Left lung (tissue), 10 donors: Measurements from ENCODE around the gene STAT1. TPM values are rescaled to one million over a fixed set of nuclear protein-coding genes. Genes with fewer than 3 reads are reported as not detected.
A peak's percentile ranks its signal among the peaks of the same experiment; 100 is the strongest.
"Not testable (repeated sequence)": the region's sequence is repeated elsewhere in the genome, so short reads cannot be mapped to it uniquely, and the experiment has no call there.

Experiments
- ATAC-seq: fragments of 200-7000 bp; cut with Tn5 transposase; one replicate; pipeline ENCODE4 v1.9.1; 2020; ENCODE audit warnings: moderate library complexity
- DNase-seq, 4 donors: peaks; one replicate each; pipeline ENCODE4 v3.0.0-alpha.2; 2013 to 2020
- H3K27ac ChIP-seq, 2 donors: fragments of 200-600 bp; sonication (generic) in 1 of 2; one replicate each; pipeline versions ENCODE4 v1.5.0 to v1.8.0; 2020 to 2021
- H3K27me3 ChIP-seq, 2 donors: fragments of 200-600 bp; sonication (generic) in 1 of 2; one replicate each; pipeline versions ENCODE4 v1.5.0 to v1.8.0; 2020 to 2021
- H3K36me3 ChIP-seq, 2 donors: fragments of 200-600 bp; sonication (generic) in 1 of 2; one replicate each; pipeline versions ENCODE4 v1.5.0 to v1.8.0; 2020 to 2021
- H3K4me1 ChIP-seq, 2 donors: fragments of 200-600 bp; one replicate each; pipeline ENCODE4 v1.8.0; 2021
- H3K4me3 ChIP-seq, 2 donors: fragments of 200-600 bp; sonication (generic) in 1 of 2; one replicate each; pipeline versions ENCODE4 v1.5.0 to v1.8.0; 2020 to 2021; ENCODE audit warnings: mild to moderate bottlenecking in 1 of 2
- H3K9me3 ChIP-seq, 2 donors: fragments of 200-600 bp; sonication (generic) in 1 of 2; one replicate each; pipeline versions ENCODE4 v1.5.0 to v1.8.0; 2020 to 2021
- CTCF ChIP-seq, 2 donors: fragments of 200-600 bp; sonication (generic) in 1 of 2; IDR thresholded peaks; one replicate each; pipeline versions ENCODE4 v1.5.0 to v1.8.0; 2021; ENCODE audit warnings: antibody characterized with exemption in 2 of 2
- intact Hi-C, 2 donors: fragments of 100-400 bp; cut with DNase I; formaldehyde crosslinking; loops; one replicate each; pipeline versions ENCODE4 v1.11.2 to v1.14.2; 2022
- polyA plus RNA-seq, 6 donors: library from polyadenylated mRNA; unstranded; fragments of 120-200 nt; gene quantifications; one replicate each; pipeline ENCODE4 v1.2.1, GENCODE V29; 2013; ENCODE audit not compliant: insufficient read length in 6 of 6
- total RNA-seq, 2 donors: library from RNA; stranded (reverse); fragmentation: NEBNext Ultra II Directional; extraction: Animal tissue kit (Norgen Biotek cat#: 25700); gene quantifications; one replicate each; pipeline ENCODE4 v1.2.1, GENCODE V29; 2021
- donor health status: DM: no; HTN: yes; CAD: no.
- donor health status: DM: no; HTN: no; CAD: no.

The STAT1 gene
- total and polyA plus RNA-seq, 8 donors, result 54.0 to 144 (median 65.2) TPM

- Histone ChIP-seq H3K27me3 (no peaks in the 10 kb centered on the region), H3K27ac (no peak overlapping the region), H3K36me3 (peaks cover 0 to 100% of the 10 kb centered on the region in 2 donors), H3K9me3 (no peaks in the 10 kb centered on the region), H3K4me1 (peaks cover 0 to 7% of the 10 kb centered on the region in 2 donors), H3K4me3 (no peak overlapping the region)
- DNase-seq, result no peak
- intact Hi-C loops, result no loop called here
- no peak for TF ChIP-seq CTCF (IDR thresholded peaks at IDR 0.05)
- no peak for ATAC-seq
Observed at GRCh38 chr2:190999058-190999457, 14.9 kb downstream of the STAT1 start.

GRCh38 chr2:190997526-190998113 is 16.4 kb downstream of the STAT1 start:
- Histone ChIP-seq H3K4me3 (no peak overlapping the region), H3K36me3 (peaks cover 0 to 100% of the 10 kb centered on the region in 2 donors), H3K27me3 (no peaks in the 10 kb centered on the region), H3K27ac (peak overlapping the region in 1 of 2 donors; percentile 3), H3K4me1 (peaks cover 0 to 7% of the 10 kb centered on the region in 2 donors), H3K9me3 (no peaks in the 10 kb centered on the region)
- no peak for TF ChIP-seq CTCF (IDR thresholded peaks at IDR 0.05)
- ATAC-seq, result no peak
- intact Hi-C loops, result no loop called here
- no peak for DNase-seq

GRCh38 chr2:190996947-190997346 is 17.0 kb downstream of the STAT1 start:
- Histone ChIP-seq H3K36me3 (peaks cover 0 to 100% of the 10 kb centered on the region in 2 donors), H3K4me1 (peaks cover 0 to 7% of the 10 kb centered on the region in 2 donors), H3K9me3 (no peaks in the 10 kb centered on the region), H3K27me3 (no peaks in the 10 kb centered on the region), H3K4me3 (no peak overlapping the region), H3K27ac (peak overlapping the region in 1 of 2 donors; percentile 3)
- no peak for TF ChIP-seq CTCF (IDR thresholded peaks at IDR 0.05)
- no peak for DNase-seq
- intact Hi-C loops, result no loop called here
- ATAC-seq, result peak; percentile 65

GRCh38 chr2:190996338-190996946 is 17.5 kb downstream of the STAT1 start:
- intact Hi-C loops, result no loop called here
- H3K4me3 ChIP-seq, result no peak overlapping the region
- peak overlapping the region in 1 of 2 donors; percentile 3 for H3K27ac ChIP-seq
- H3K27me3 ChIP-seq, result no peaks in the 10 kb centered on the region
- H3K36me3 ChIP-seq, result peaks cover 0 to 100% of the 10 kb centered on the region in 2 donors
- peak in 1 of 2 donors; percentile 31 for TF ChIP-seq CTCF (IDR thresholded peaks at IDR 0.05)
- no peaks in the 10 kb centered on the region for H3K9me3 ChIP-seq
- H3K4me1 ChIP-seq, result peaks cover 0 to 7% of the 10 kb centered on the region in 2 donors
- DNase-seq (peak in 1 of 4 donors; percentile 33), ATAC-seq (peak; percentile 73)

GRCh38 chr2:190995315-190995714 is 18.7 kb downstream of the STAT1 start:
- H3K9me3 ChIP-seq, DNase-seq, H3K4me1 ChIP-seq, intact Hi-C loops, H3K4me3 ChIP-seq, H3K27ac ChIP-seq, ATAC-seq, H3K27me3 ChIP-seq: not testable (repeated sequence)
- peaks cover 0 to 100% of the 10 kb centered on the region in 2 donors for H3K36me3 ChIP-seq
